ENCODE data around the gene NCAM2. TPM values are rescaled to one million over a fixed set of nuclear protein-coding genes. Genes with fewer than 3 reads are reported as not detected.
"Not testable (repeated sequence)": the region's sequence is repeated elsewhere in the genome, so short reads cannot be mapped to it uniquely, and the experiment has no call there.

NCAM2 gene
- polyA plus RNA-seq, 1 donor from 2014 or later, result 9.8 TPM

DNA sequence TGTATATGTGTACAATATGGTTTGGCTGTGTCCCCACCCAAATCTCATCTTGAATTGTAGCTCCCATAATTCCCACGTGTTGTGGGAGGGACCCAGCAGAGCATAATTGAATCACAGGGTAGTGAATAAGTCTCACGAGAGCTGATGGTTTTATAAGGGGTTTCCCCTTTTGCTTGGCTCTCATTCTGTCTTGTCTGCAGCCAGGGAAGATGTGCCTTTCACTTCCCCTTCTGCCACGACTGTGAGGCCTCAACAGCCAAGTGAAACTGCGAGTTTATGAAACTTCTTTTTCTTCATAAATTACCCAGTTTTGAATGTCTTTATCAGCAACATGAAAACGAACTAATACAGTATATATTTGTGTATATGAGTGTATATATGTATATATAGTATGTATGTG is 406.1 kb downstream of the NCAM2 start:
- H4K20me1 ChIP-seq (ENCODE audit: insufficient read depth); H3K27ac ChIP-seq (ENCODE audit: low read length); H3K9me2 ChIP-seq (ENCODE audit: insufficient read depth, low read length); H3K27me3 ChIP-seq (ENCODE audit: insufficient read depth, low read depth, low read length); H3K9ac ChIP-seq (ENCODE audit: low read length); H3K79me2 ChIP-seq (replicated peaks; ENCODE audit: insufficient read depth, low read length); H3K4me3 ChIP-seq (ENCODE audit: low read length); H3K36me3 ChIP-seq (ENCODE audit: insufficient read depth, low read length); H3K4me2 ChIP-seq (ENCODE audit: low read length); H3F3A ChIP-seq (ENCODE audit: insufficient read depth, low read length, poor library complexity, severe bottlenecking); H3K9me3 ChIP-seq (ENCODE audit: low read length); H2AFZ ChIP-seq (ENCODE audit: low read depth, low read length): not testable (repeated sequence)

DNA sequence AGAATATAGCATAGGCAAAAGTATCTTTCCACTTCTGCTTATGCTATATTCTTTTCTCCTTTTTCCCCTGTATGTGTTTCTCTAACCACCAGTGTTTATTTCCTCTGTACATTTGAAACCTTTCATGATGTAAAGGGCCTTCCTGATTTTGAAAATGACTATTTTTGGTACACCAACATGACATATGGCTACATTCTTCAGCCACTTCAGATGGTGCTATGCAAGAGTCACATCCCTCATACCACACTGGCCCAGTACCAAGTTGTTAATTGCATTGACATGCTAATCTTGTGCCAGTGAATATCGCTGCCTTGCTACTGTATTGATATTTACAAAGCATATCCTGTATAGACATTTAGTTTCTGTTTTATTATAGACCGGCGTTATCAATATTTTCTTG is 408.7 kb downstream of the NCAM2 start:
- no peak for TF ChIP-seq SMC3 (conservative IDR thresholded peaks at IDR 0.05; ENCODE audit: poor library complexity)
- no peak for TF ChIP-seq EZH2 (IDR thresholded peaks at IDR 0.05; ENCODE audit: borderline replicate concordance, insufficient read depth, low read length, poor library complexity, severe bottlenecking)
- TF ChIP-seq, protein P1, sequence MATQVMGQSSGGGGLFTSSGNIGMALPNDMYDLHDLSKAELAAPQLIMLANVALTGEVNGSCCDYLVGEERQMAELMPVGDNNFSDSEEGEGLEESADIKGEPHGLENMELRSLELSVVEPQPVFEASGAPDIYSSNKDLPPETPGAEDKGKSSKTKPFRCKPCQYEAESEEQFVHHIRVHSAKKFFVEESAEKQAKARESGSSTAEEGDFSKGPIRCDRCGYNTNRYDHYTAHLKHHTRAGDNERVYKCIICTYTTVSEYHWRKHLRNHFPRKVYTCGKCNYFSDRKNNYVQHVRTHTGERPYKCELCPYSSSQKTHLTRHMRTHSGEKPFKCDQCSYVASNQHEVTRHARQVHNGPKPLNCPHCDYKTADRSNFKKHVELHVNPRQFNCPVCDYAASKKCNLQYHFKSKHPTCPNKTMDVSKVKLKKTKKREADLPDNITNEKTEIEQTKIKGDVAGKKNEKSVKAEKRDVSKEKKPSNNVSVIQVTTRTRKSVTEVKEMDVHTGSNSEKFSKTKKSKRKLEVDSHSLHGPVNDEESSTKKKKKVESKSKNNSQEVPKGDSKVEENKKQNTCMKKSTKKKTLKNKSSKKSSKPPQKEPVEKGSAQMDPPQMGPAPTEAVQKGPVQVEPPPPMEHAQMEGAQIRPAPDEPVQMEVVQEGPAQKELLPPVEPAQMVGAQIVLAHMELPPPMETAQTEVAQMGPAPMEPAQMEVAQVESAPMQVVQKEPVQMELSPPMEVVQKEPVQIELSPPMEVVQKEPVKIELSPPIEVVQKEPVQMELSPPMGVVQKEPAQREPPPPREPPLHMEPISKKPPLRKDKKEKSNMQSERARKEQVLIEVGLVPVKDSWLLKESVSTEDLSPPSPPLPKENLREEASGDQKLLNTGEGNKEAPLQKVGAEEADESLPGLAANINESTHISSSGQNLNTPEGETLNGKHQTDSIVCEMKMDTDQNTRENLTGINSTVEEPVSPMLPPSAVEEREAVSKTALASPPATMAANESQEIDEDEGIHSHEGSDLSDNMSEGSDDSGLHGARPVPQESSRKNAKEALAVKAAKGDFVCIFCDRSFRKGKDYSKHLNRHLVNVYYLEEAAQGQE (IDR thresholded peaks at IDR 0.05; ENCODE audit: borderline replicate concordance), result no peak
- TF ChIP-seq RAD21 (conservative IDR thresholded peaks at IDR 0.05), result no peak
- TF ChIP-seq, protein P2, sequence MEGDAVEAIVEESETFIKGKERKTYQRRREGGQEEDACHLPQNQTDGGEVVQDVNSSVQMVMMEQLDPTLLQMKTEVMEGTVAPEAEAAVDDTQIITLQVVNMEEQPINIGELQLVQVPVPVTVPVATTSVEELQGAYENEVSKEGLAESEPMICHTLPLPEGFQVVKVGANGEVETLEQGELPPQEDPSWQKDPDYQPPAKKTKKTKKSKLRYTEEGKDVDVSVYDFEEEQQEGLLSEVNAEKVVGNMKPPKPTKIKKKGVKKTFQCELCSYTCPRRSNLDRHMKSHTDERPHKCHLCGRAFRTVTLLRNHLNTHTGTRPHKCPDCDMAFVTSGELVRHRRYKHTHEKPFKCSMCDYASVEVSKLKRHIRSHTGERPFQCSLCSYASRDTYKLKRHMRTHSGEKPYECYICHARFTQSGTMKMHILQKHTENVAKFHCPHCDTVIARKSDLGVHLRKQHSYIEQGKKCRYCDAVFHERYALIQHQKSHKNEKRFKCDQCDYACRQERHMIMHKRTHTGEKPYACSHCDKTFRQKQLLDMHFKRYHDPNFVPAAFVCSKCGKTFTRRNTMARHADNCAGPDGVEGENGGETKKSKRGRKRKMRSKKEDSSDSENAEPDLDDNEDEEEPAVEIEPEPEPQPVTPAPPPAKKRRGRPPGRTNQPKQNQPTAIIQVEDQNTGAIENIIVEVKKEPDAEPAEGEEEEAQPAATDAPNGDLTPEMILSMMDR (IDR thresholded peaks at IDR 0.05; ENCODE audit: poor library complexity, severe bottlenecking), result no peak
- TF ChIP-seq EP300 (conservative IDR thresholded peaks at IDR 0.05; ENCODE audit: poor library complexity, severe bottlenecking), result no peak
- TF ChIP-seq POLR2AphosphoS5 (IDR thresholded peaks at IDR 0.05), result no peak
- no peak for TF ChIP-seq TAF1 (IDR thresholded peaks at IDR 0.05; ENCODE audit: low read depth)
- TF ChIP-seq MXI1 (conservative IDR thresholded peaks at IDR 0.05; ENCODE audit: poor library complexity, severe bottlenecking), result no peak
- no peaks in the 10 kb centered on the region for H3K9me2 ChIP-seq (ENCODE audit: insufficient read depth, low read length)
- no peak overlapping the region for H3K4me2 ChIP-seq (ENCODE audit: low read length)
- H3K27me3 ChIP-seq (ENCODE audit: insufficient read depth, low read depth, low read length), result no peaks in the 10 kb centered on the region
- no peaks in the 10 kb centered on the region for H4K20me1 ChIP-seq (ENCODE audit: insufficient read depth)
- H3K36me3 ChIP-seq (ENCODE audit: insufficient read depth, low read length), result no peaks in the 10 kb centered on the region
- no peaks in the 10 kb centered on the region for H3F3A ChIP-seq (ENCODE audit: insufficient read depth, low read length, poor library complexity, severe bottlenecking)
- no peak overlapping the region for H3K9ac ChIP-seq (ENCODE audit: low read length)
- no peaks in the 10 kb centered on the region for H3K9me3 ChIP-seq (ENCODE audit: low read length)
- H3K4me3 ChIP-seq (ENCODE audit: low read length), result no peak overlapping the region
- H3K79me2 ChIP-seq (replicated peaks; ENCODE audit: insufficient read depth, low read length), result no peaks in the 10 kb centered on the region
- no peak overlapping the region for H3K27ac ChIP-seq (ENCODE audit: low read length)
- no peak overlapping the region for H2AFZ ChIP-seq (ENCODE audit: low read depth, low read length)

DNA sequence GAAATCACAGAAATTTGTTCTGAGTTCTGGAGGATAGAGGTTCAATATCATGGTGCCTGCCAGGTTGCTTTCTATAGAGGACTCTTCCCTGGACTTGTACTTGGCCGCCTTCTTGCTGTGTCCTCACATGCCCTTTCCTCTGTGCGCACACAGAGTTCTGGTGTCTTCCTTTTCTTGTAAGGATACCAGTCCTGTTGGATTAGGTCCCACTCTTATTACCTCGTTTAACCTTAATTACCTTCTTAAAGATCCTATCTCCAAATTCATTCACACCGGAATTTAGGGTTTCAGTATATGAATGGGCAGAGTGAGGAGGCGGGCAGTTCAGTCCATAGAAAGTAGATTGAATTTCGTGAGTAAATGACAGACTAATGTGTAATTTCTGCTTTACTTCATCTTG is 413.9 kb downstream of the NCAM2 start:
- Histone ChIP-seq H3K79me2 (replicated peaks; ENCODE audit: insufficient read depth, low read length) (no peaks in the 10 kb centered on the region), H3K9me3 (ENCODE audit: low read length) (no peaks in the 10 kb centered on the region), H3K27me3 (ENCODE audit: insufficient read depth, low read depth, low read length) (no peaks in the 10 kb centered on the region), H3K4me3 (ENCODE audit: low read length) (no peak overlapping the region), H3K9me2 (ENCODE audit: insufficient read depth, low read length) (no peaks in the 10 kb centered on the region), H3K9ac (ENCODE audit: low read length) (no peak overlapping the region), H3K36me3 (ENCODE audit: insufficient read depth, low read length) (no peaks in the 10 kb centered on the region), H2AFZ (ENCODE audit: low read depth, low read length) (no peak overlapping the region), H3F3A (ENCODE audit: insufficient read depth, low read length, poor library complexity, severe bottlenecking) (no peaks in the 10 kb centered on the region), H4K20me1 (ENCODE audit: insufficient read depth) (no peaks in the 10 kb centered on the region), H3K4me2 (ENCODE audit: low read length) (no peak overlapping the region), H3K27ac (ENCODE audit: low read length) (no peak overlapping the region)
- TF ChIP-seq POLR2AphosphoS5 (IDR thresholded peaks at IDR 0.05) (no peak), MXI1 (conservative IDR thresholded peaks at IDR 0.05; ENCODE audit: poor library complexity, severe bottlenecking) (no peak), EZH2 (IDR thresholded peaks at IDR 0.05; ENCODE audit: borderline replicate concordance, insufficient read depth, low read length, poor library complexity, severe bottlenecking) (no peak), EP300 (conservative IDR thresholded peaks at IDR 0.05; ENCODE audit: poor library complexity, severe bottlenecking) (no peak), SMC3 (conservative IDR thresholded peaks at IDR 0.05; ENCODE audit: poor library complexity) (no peak), RAD21 (conservative IDR thresholded peaks at IDR 0.05) (no peak), TAF1 (IDR thresholded peaks at IDR 0.05; ENCODE audit: low read depth) (no peak)
- TF ChIP-seq, protein P1 (IDR thresholded peaks at IDR 0.05; ENCODE audit: borderline replicate concordance), result no peak
- TF ChIP-seq, protein P2 (IDR thresholded peaks at IDR 0.05; ENCODE audit: poor library complexity, severe bottlenecking), result no peak
